Fibroblast of villous mesenchyme (primary cell): ENCODE measurements around the gene MAML2. TPM values are rescaled to one million over a fixed set of nuclear protein-coding genes. Genes with fewer than 3 reads are reported as not detected.
A peak's percentile ranks its signal among the peaks of the same experiment; 100 is the strongest.

ENCODE experiments used
- DNase-seq: peaks from one replicate; pipeline ENCODE4 v3.0.0-alpha.2; 2010; ENCODE audit warnings: low read depth
- H3K4me3 ChIP-seq: 2 replicates; pipeline ENCODE4 v1.5.1; 2011; ENCODE audit warnings: low read depth, mild to moderate bottlenecking, low read length
- CTCF ChIP-seq: IDR thresholded peaks from 2 replicates; pipeline ENCODE4 v1.5.1; 2012; ENCODE audit warnings: low read depth, mild to moderate bottlenecking, low read length; ENCODE audit not compliant: insufficient read depth
- total RNA-seq: library from RNA; depleted of rRNA; stranded (reverse); fragments of >200 nt; gene quantifications from 2 replicates; pipeline ENCODE4 v1.2.3, GENCODE V29; 2012

Gene MAML2
- total RNA-seq, 1 donor = 30.7 TPM

- no peak for DNase-seq
- no peak overlapping the region for H3K4me3 ChIP-seq
- TF ChIP-seq CTCF = no peak
Measured at GRCh38 chr11:95996621-95997235, 346.3 kb downstream of the MAML2 start.

- H3K4me3 ChIP-seq = no peak overlapping the region
- TF ChIP-seq CTCF = no peak
- no peak for DNase-seq
Measured at GRCh38 chr11:95994329-95994728, 348.7 kb downstream of the MAML2 start.

- DNase-seq = peak; percentile 60
- TF ChIP-seq CTCF = no peak
- H3K4me3 ChIP-seq = no peak overlapping the region
Measured at GRCh38 chr11:95993438-95994298, 349.3 kb downstream of the MAML2 start.

- H3K4me3 ChIP-seq = no peak overlapping the region
- DNase-seq = peak; percentile 76
- TF ChIP-seq CTCF = no peak
Measured at GRCh38 chr11:95991545-95991944, 351.4 kb downstream of the MAML2 start.

GRCh38 chr11:95991101-95991500 lies 351.9 kb downstream of the MAML2 start:
- TF ChIP-seq CTCF = no peak
- H3K4me3 ChIP-seq = no peak overlapping the region
- no peak for DNase-seq

GRCh38 chr11:95989780-95990179 lies 353.2 kb downstream of the MAML2 start:
- no peak for TF ChIP-seq CTCF

More at GRCh38 chr11:95989780-95990179, 353.2 kb downstream of the MAML2 start:
- no peak for DNase-seq
- H3K4me3 ChIP-seq = no peak overlapping the region
